Uterus (tissue), 4 donors: ENCODE data around the gene LPAR1. TPM values are rescaled to one million over a fixed set of nuclear protein-coding genes. Genes with fewer than 3 reads are reported as not detected.

ENCODE experiments used
- DNase-seq, 2 donors: peaks; one replicate each; pipeline ENCODE4 v3.0.0-alpha.2; 2019 to 2020
- H3K27ac ChIP-seq, 2 donors: fragments of 200-600 bp; sonication (generic); 1 replicate in 1 of 2; 2 replicates in 1 of 2; pipeline ENCODE4 v1.5.1; 2016 to 2018
- H3K27me3 ChIP-seq, 2 donors: fragments of 200-600 bp; sonication (generic); one replicate each; pipeline ENCODE4 v1.5.1; 2018 to 2019; ENCODE audit warnings: control low read depth in 1 of 2
- H3K36me3 ChIP-seq, 2 donors: fragments of 200-600 bp; sonication (generic); one replicate each; pipeline ENCODE4 v1.5.1; 2019; ENCODE audit warnings: control low read depth in 1 of 2
- H3K4me1 ChIP-seq, 2 donors: fragments of 200-600 bp; sonication (generic); one replicate each; pipeline ENCODE4 v1.5.1; 2018 to 2019; ENCODE audit warnings: control low read depth in 1 of 2
- H3K4me3 ChIP-seq, 2 donors: fragments of 200-600 bp; sonication (generic); 1 replicate in 1 of 2; 2 replicates in 1 of 2; pipeline ENCODE4 v1.5.1; 2018 to 2019; ENCODE audit warnings: mild to moderate bottlenecking in 1 of 2
- H3K9me3 ChIP-seq, 2 donors: fragments of 200-600 bp; sonication (generic); one replicate each; pipeline ENCODE4 v1.5.1; 2019; ENCODE audit warnings: control low read depth in 1 of 2
- POLR2A ChIP-seq, 2 donors: fragments of 450-650 bp; IDR thresholded peaks; one replicate each; pipeline ENCODE4 v1.6.1; 2016; ENCODE audit warnings: antibody characterized with exemption in 2 of 2, mild to moderate bottlenecking in 1 of 2, moderate library complexity in 1 of 2
- intact Hi-C: fragments of 100-400 bp; cut with DNase I; formaldehyde crosslinking; loops from one replicate; pipeline ENCODE4 v1.15.1; 2023; ENCODE audit warnings: low total_unique reads
- total RNA-seq, 4 donors: library from RNA; depleted of rRNA in 3 of 4; stranded (reverse); fragments of >200 nt in 3 of 4; gene quantifications; one replicate each; pipeline versions ENCODE4 v1.1.0 to v1.2.4, GENCODE V29; 2014 to 2023
- TF ChIP-seq, protein P1 (sequence below), 4 experiments: fragments of 200-600 bp in 2 of 4; fragments of 450-650 bp in 2 of 4; sonication (generic) in 2 of 4; IDR thresholded peaks; one replicate each; pipeline ENCODE4 v1.5.1; 2016 to 2019; ENCODE audit warnings: antibody characterized with exemption in 4 of 4, mild to moderate bottlenecking in 2 of 4, moderate library complexity in 1 of 4
- donor health status: DM: yes; HTN: yes; CAD: no.

LPAR1 gene, protein sequence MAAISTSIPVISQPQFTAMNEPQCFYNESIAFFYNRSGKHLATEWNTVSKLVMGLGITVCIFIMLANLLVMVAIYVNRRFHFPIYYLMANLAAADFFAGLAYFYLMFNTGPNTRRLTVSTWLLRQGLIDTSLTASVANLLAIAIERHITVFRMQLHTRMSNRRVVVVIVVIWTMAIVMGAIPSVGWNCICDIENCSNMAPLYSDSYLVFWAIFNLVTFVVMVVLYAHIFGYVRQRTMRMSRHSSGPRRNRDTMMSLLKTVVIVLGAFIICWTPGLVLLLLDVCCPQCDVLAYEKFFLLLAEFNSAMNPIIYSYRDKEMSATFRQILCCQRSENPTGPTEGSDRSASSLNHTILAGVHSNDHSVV
- total RNA-seq: 10 to 100 TPM; 12.3 to 68.0 (median 51.0) TPM

DNA sequence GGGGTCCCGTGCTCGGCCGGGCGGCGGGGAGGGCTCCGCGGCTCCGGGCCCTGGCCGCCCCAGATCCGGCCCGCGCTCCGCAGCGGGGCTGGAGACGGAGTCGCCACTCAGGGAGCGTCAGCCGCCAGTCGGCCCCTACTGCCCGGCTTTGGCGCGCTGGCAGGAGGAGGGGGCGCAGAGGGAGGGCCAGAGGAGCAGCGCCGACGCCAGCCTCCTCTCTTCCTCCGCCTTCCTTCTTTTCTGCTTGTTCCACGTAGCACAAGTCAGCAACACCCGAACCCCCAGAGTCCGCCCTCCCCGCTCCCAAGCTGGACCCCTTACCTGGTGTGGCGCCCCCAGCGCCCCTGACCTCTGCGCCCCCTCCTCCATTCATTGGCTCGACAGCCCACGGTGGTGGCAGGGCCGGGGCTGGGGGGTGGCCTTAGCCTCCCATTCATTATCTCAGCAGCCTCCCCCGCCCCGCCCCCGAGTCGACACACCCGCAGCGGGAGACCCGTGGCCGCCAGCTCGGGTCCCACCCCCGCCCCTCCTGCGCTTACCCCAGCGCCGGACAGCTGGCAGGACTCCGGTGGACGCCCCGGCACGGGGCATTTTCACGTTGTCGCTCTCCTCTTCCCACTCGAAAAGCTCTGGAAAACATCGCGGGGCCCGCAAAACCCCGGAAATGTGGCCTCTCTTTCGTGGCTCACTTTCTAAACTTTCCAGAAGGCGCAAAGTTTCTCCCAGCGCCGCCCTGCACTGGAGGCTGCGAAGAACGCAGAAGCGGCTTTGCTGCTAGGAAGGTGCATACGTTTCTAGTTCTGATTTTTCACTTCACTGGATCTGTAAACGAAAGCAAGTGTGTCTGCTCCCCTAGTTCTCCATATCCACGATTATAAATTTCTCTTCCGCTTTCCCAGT lies at the start of gene LPAR1:
Gene LPAR1 (minus strand): TSS at position 140 of the 900 bp plus-strand sequence. CDS start 66,353 bp downstream, outside the sequence.
- Histone ChIP-seq H3K27me3 (peaks cover 0 to 7% of the 10 kb centered on the region in 2 donors), H3K4me1 (no peaks in the 10 kb centered on the region), H3K27ac (peak within 1 kb of the TSS; percentile 83 to 85), H3K4me3 (peak within 1 kb of the TSS; percentile 47 to 57), H3K9me3 (no peaks in the 10 kb centered on the region), H3K36me3 (no peaks in the 10 kb centered on the region)
- intact Hi-C loops: no loop called here
- TF ChIP-seq, protein P1, sequence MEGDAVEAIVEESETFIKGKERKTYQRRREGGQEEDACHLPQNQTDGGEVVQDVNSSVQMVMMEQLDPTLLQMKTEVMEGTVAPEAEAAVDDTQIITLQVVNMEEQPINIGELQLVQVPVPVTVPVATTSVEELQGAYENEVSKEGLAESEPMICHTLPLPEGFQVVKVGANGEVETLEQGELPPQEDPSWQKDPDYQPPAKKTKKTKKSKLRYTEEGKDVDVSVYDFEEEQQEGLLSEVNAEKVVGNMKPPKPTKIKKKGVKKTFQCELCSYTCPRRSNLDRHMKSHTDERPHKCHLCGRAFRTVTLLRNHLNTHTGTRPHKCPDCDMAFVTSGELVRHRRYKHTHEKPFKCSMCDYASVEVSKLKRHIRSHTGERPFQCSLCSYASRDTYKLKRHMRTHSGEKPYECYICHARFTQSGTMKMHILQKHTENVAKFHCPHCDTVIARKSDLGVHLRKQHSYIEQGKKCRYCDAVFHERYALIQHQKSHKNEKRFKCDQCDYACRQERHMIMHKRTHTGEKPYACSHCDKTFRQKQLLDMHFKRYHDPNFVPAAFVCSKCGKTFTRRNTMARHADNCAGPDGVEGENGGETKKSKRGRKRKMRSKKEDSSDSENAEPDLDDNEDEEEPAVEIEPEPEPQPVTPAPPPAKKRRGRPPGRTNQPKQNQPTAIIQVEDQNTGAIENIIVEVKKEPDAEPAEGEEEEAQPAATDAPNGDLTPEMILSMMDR (IDR thresholded peaks at IDR 0.05): no peak
- no peak for TF ChIP-seq POLR2A (IDR thresholded peaks at IDR 0.05)
- peak; percentile 39 to 57 for DNase-seq

DNA sequence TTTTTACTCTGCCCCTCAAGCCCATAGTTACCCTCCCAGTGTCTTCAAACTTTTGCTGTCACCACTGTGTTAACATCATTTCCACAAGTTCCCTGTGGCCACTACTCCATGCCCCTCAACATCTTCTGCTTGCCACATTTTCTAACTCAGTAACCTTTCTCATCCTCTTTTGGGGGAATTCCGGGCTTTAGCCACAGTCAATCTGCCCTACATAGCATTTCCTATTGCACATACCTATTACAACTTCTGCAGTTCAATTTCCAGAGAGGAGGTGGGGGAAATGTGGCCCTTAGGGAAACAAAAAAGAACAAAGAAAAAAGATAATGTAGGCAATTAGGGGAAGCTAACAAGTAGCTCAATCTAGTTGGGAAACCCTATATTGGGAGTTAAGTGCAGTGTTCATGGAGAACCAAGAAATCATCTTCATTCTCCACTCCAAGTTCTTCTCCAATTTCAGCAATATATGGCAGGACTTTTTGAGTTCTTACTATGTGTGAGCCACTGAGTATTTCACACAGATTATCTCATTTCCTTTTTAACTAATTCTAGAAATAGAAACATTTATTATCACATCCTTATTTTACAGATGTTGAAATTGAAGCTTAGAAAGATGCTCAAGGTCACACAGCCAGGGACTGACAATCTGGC lies 40.2 kb upstream of the LPAR1 start:
- TF ChIP-seq, protein P1 (IDR thresholded peaks at IDR 0.05): no peak
- no peak for TF ChIP-seq POLR2A (IDR thresholded peaks at IDR 0.05)
- Histone ChIP-seq H3K27ac (no peak overlapping the region), H3K36me3 (no peaks in the 10 kb centered on the region), H3K4me1 (no peaks in the 10 kb centered on the region), H3K27me3 (no peaks in the 10 kb centered on the region), H3K4me3 (no peak overlapping the region), H3K9me3 (no peaks in the 10 kb centered on the region)
- no peak for DNase-seq
- intact Hi-C loops: no loop called here

DNA sequence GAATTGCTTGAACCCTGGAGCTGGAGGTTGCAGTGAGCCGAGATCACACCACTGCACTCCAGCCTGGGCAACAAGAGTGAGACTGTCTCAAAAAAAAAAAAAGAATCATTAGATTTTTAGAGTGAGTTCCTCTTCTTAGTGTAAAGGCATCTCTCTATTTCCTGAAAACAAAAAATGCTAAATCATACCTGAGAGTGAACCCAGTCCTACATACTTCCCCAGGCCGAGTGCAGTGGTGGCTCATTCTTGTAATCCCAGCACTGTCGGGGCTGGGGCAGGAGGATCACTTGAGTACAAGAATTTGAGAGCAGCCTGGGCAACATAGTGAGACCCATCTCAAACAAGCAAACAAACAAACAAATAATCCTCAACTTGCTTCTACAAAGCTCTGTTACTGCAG lies 38.2 kb upstream of the LPAR1 start:
- Histone ChIP-seq H3K27me3 (no peaks in the 10 kb centered on the region), H3K27ac (no peak overlapping the region), H3K4me3 (no peak overlapping the region), H3K9me3 (no peaks in the 10 kb centered on the region), H3K4me1 (no peaks in the 10 kb centered on the region), H3K36me3 (no peaks in the 10 kb centered on the region)
- TF ChIP-seq, protein P1 (IDR thresholded peaks at IDR 0.05): no peak
- no peak for TF ChIP-seq POLR2A (IDR thresholded peaks at IDR 0.05)
- intact Hi-C loops: no loop called here
- DNase-seq: no peak

DNA sequence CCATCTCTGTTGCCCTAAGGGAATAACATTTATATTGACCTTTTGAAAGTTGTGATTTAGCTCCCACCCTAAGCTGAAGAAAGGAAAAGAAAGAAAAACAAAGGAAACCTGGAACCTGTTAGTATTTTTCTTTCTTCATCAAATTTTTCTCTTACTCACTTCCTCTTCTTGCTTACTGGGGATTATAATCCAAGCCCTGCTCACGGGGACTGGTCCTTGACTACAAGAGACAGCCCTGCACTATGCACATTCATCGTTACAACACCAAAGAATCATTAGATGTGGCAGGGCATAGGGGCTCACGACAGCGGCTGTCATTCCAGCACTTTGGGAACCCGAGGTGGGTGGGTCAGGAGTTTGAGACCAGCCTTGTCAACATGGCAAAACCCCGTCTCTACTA lies 37.8 kb upstream of the LPAR1 start:
- intact Hi-C loops: no loop called here
- no peaks in the 10 kb centered on the region for H3K9me3 ChIP-seq
- no peaks in the 10 kb centered on the region for H3K36me3 ChIP-seq
- no peaks in the 10 kb centered on the region for H3K27me3 ChIP-seq
- TF ChIP-seq, protein P1 (IDR thresholded peaks at IDR 0.05): no peak
- TF ChIP-seq POLR2A (IDR thresholded peaks at IDR 0.05): no peak
- no peaks in the 10 kb centered on the region for H3K4me1 ChIP-seq
- no peak overlapping the region for H3K4me3 ChIP-seq
- DNase-seq: no peak
- H3K27ac ChIP-seq: no peak overlapping the region
